ENCODE data around the gene CELA3B.

Gene CELA3B

GRCh38 chr1:22030057-22030456, 53.2 kb downstream of the CELA3B start:
- H3K4me1 ChIP-seq (ENCODE audit: control insufficient read depth, insufficient read depth, low read length) = no peaks in the 10 kb centered on the region

DNA sequence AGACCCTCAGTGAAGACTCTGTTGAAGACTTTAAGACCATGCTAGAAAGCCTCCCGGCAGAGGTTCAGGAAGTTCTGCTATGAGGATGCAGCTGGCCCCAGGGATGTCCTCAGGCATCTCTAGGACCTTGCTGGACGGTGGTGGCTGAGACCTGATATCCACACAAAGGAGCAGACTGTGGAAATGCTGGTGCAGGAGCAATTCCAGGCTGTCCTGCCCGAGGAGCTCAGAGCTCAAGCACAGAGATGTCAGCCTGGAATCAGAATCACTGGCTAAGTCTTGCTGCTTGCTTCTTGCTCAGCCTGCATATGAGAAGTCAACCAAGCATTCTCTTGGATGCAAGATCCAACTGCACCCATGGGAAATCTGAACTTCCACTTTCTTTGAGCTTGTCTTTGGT, 53.7 kb downstream of the CELA3B start:
- ChIA-PET CTCF (interaction anchor here (0.6 kb wide), 1 partner anchor 27 kb away, joined by 3 read pairs; no protein-coding TSS in a partner anchor), POLR2A (interaction anchor here (0.7 to 4.6 kb wide), 3 partner anchors 9 to 25 kb away, joined by 5 to 22 read pairs (median 6); partner anchors contain the start of gene CDC42)
- Histone ChIP-seq H3K4me3 (ENCODE audit: low read depth, low read length) (no peak overlapping the region), H3K4me1 (ENCODE audit: control insufficient read depth, insufficient read depth, low read length) (no peaks in the 10 kb centered on the region), H3K36me3 (ENCODE audit: control insufficient read depth in 2 of 2, insufficient read depth in 1 of 2, low read length in 2 of 2) (peaks cover 0 to 15% of the 10 kb centered on the region in 2 experiments; a peak in 1 of 3 replicates), H3K9me3 (ENCODE audit: control insufficient read depth, insufficient read depth, low read depth, low read length) (no peaks in the 10 kb centered on the region), H3K27ac (ENCODE audit: extremely low read depth, low read depth, low read length) (no peak overlapping the region)
- no peak for TF ChIP-seq ZNF239 (tag by site-specific recombination; IDR thresholded peaks at IDR 0.05)
- TF ChIP-seq ZBTB17 (tag by site-specific recombination; IDR thresholded peaks at IDR 0.05) = peak; percentile 77
- TF ChIP-seq, protein P1, sequence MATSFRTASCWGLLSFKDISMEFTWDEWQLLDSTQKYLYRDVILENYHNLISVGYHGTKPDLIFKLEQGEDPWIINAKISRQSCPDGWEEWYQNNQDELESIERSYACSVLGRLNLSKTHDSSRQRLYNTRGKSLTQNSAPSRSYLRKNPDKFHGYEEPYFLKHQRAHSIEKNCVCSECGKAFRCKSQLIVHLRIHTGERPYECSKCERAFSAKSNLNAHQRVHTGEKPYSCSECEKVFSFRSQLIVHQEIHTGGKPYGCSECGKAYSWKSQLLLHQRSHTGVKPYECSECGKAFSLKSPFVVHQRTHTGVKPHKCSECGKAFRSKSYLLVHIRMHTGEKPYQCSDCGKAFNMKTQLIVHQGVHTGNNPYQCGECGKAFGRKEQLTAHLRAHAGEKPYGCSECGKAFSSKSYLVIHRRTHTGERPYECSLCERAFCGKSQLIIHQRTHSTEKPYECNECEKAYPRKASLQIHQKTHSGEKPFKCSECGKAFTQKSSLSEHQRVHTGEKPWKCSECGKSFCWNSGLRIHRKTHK (tag by site-specific recombination; IDR thresholded peaks at IDR 0.05) = no peak
- no peak for TF ChIP-seq ZNF629 (tag by site-specific recombination; IDR thresholded peaks at IDR 0.05)

More at GRCh38 chr1:22030057-22030456, 53.2 kb downstream of the CELA3B start:
- Histone ChIP-seq H3K36me3 (ENCODE audit: control insufficient read depth in 2 of 2, insufficient read depth in 1 of 2, low read length in 2 of 2) (peaks cover 0 to 15% of the 10 kb centered on the region in 2 experiments; a peak in 1 of 3 replicates), H3K9me3 (ENCODE audit: control insufficient read depth, insufficient read depth, low read depth, low read length) (no peaks in the 10 kb centered on the region), H3K4me3 (ENCODE audit: low read depth, low read length) (no peak overlapping the region), H3K27ac (ENCODE audit: extremely low read depth, low read depth, low read length) (no peak overlapping the region)
- ChIA-PET POLR2A (interaction anchor here (0.7 to 4.6 kb wide), 2 partner anchors 23 to 26 kb away, joined by 6 to 22 read pairs; partner anchors contain the start of gene CDC42), CTCF (interaction anchor here (0.6 kb wide), 1 partner anchor 62 kb away, joined by 5 read pairs; no protein-coding TSS in a partner anchor)
- TF ChIP-seq ZFP69B (tag by site-specific recombination; IDR thresholded peaks at IDR 0.05) (no peak), ZNF394 (tag by site-specific recombination; IDR thresholded peaks at IDR 0.05; ENCODE audit: borderline replicate concordance) (no peak), ZNF777 (tag by site-specific recombination; IDR thresholded peaks at IDR 0.05; ENCODE audit: borderline replicate concordance) (no peak), ZBTB48 (tag by site-specific recombination; IDR thresholded peaks at IDR 0.05) (no peak), ZFP37 (tag by site-specific recombination; IDR thresholded peaks at IDR 0.05) (no peak), SCRT2 (tag by site-specific recombination; IDR thresholded peaks at IDR 0.05) (no peak)

DNA sequence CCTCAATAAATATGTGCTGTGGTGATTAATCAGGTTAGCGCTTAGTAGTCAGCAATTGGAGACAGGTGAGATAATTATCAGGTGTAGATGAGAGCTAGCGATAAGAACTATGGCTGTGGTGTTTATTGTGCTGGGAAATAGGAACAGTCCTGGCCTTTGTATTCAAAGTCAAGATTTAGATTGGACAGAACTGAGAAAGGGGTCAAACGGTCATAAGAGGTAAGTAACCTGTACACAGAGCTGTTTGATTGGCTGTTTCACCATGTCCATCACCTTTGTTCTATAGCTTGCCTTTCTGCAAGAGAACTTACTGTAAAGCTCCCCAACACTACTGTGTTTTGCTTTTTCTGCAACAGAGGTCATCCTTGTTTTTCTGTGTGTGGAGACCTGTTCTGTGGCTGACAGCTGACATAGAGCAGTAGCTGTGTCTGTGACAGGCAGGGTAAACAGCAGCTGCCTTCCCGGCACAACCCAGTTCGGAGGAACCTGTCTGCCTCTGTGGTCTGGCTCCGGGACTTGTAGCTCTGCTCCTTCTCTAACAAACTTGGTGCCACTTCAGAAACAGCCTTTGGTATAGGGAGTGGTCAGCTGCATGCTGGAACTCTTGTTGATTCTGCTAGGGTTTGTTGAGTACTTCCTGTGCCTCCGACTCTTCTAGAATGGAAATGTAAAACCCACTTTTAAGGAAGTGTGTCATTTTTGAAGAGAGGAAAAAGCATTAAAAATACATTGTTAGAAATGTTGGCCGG, 54.6 kb downstream of the CELA3B start:
- Histone ChIP-seq H3K36me3 (ENCODE audit: control insufficient read depth in 2 of 2, insufficient read depth in 1 of 2, low read length in 2 of 2) (peaks cover 0 to 15% of the 10 kb centered on the region in 2 experiments; a peak in 1 of 3 replicates), H3K4me1 (ENCODE audit: control insufficient read depth, insufficient read depth, low read length) (no peaks in the 10 kb centered on the region), H3K27ac (ENCODE audit: extremely low read depth, low read depth, low read length) (no peak overlapping the region), H3K4me3 (ENCODE audit: low read depth, low read length) (no peak overlapping the region), H3K9me3 (ENCODE audit: control insufficient read depth, insufficient read depth, low read depth, low read length) (no peaks in the 10 kb centered on the region)
- TF ChIP-seq ZNF768 (tag by site-specific recombination; IDR thresholded peaks at IDR 0.05) (no peak), ZNF777 (tag by site-specific recombination; IDR thresholded peaks at IDR 0.05; ENCODE audit: borderline replicate concordance) (no peak), ZNF112 (tag by site-specific recombination; IDR thresholded peaks at IDR 0.05) (no peak), ZBTB1 (tag by site-specific recombination; IDR thresholded peaks at IDR 0.05) (no peak), ZNF510 (tag by site-specific recombination; IDR thresholded peaks at IDR 0.05; ENCODE audit: insufficient replicate concordance) (no peak), ZNF280C (tag by site-specific recombination; IDR thresholded peaks at IDR 0.05) (no peak), ZNF530 (tag by site-specific recombination; IDR thresholded peaks at IDR 0.05; ENCODE audit: low read depth) (no peak), ZNF621 (tag by site-specific recombination; IDR thresholded peaks at IDR 0.05) (no peak), GLIS2 (tag by site-specific recombination; IDR thresholded peaks at IDR 0.05) (no peak), HOXC10 (CRISPR knock-in tag; IDR thresholded peaks at IDR 0.05) (no peak), ZNF394 (tag by site-specific recombination; IDR thresholded peaks at IDR 0.05; ENCODE audit: borderline replicate concordance) (no peak), ZNF214 (tag by site-specific recombination; IDR thresholded peaks at IDR 0.05; ENCODE audit: borderline replicate concordance) (no peak), BCL11A (tag by site-specific recombination; IDR thresholded peaks at IDR 0.05; ENCODE audit: low read depth) (no peak)
- POLR2A ChIA-PET = interaction anchor here (1.0 to 4.6 kb wide), 2 partner anchors 8 to 21 kb away, joined by 5 to 22 read pairs; partner anchors contain the start of gene CDC42
- CTCF ChIA-PET = interaction anchor here (0.8 to 1.0 kb wide), 2 partner anchors 8 to 18 kb away, joined by 3 read pairs; no protein-coding TSS in a partner anchor

Measured in HEK293 (cell line).